Peyer's patch (tissue), 4 donors: ENCODE results near the gene GRM1. TPM values are rescaled to one million over a fixed set of nuclear protein-coding genes. Genes with fewer than 3 reads are reported as not detected.

ENCODE experiments used
- DNase-seq, 3 donors: peaks; one replicate each; pipeline ENCODE4 v3.0.0-alpha.2; 2017 to 2019
- H3K27ac ChIP-seq, 4 donors: fragments of 200-600 bp; sonication (generic); one replicate each; pipeline ENCODE4 v1.5.1; 2016 to 2019
- H3K27me3 ChIP-seq, 2 donors: fragments of 200-600 bp; sonication (generic); one replicate each; pipeline ENCODE4 v1.5.1; 2019
- H3K36me3 ChIP-seq, 3 donors: fragments of 200-600 bp; sonication (generic); one replicate each; pipeline ENCODE4 v1.5.1; 2016 to 2019
- H3K4me1 ChIP-seq, 4 donors: fragments of 200-600 bp; sonication (generic); one replicate each; pipeline ENCODE4 v1.5.1; 2016 to 2019
- H3K4me3 ChIP-seq, 4 donors: fragments of 200-600 bp; sonication (generic); 1 replicate in 3 of 4; 2 replicates in 1 of 4; pipeline ENCODE4 v1.5.1; 2016 to 2019; ENCODE audit warnings: mild to moderate bottlenecking in 1 of 4
- H3K9me3 ChIP-seq, 4 donors: fragments of 200-600 bp; sonication (generic); one replicate each; pipeline ENCODE4 v1.5.1; 2016 to 2019; ENCODE audit warnings: mild to moderate bottlenecking in 1 of 4
- POLR2A ChIP-seq, 2 donors: fragments of 450-650 bp; IDR thresholded peaks; one replicate each; pipeline ENCODE4 v1.5.1; 2017; ENCODE audit warnings: antibody characterized with exemption in 2 of 2, mild to moderate bottlenecking in 2 of 2, moderate library complexity in 2 of 2
- total RNA-seq, 4 donors: library from RNA; depleted of rRNA; stranded (reverse); fragments of >200 nt; gene quantifications; one replicate each; pipeline ENCODE4 v1.1.0, GENCODE V29; 2016
- TF ChIP-seq, protein P1 (sequence below), 6 experiments: fragments of 450-650 bp in 4 of 6; fragments of 200-600 bp in 2 of 6; sonication (generic) in 1 of 6; IDR thresholded peaks; one replicate each; pipeline ENCODE4 v1.5.1; 2017 to 2019; ENCODE audit warnings: antibody characterized with exemption in 6 of 6, mild to moderate bottlenecking in 3 of 6, moderate library complexity in 1 of 6

GRM1 gene
- total RNA-seq, 4 donors from 2014 or later = not detected

GRCh38 chr6:146111881-146112450 lies 83.1 kb downstream of the GRM1 start:
- no peak overlapping the region for H3K4me3 ChIP-seq
- DNase-seq = no peak
- TF ChIP-seq POLR2A (IDR thresholded peaks at IDR 0.05) = no peak
- TF ChIP-seq, protein P1, sequence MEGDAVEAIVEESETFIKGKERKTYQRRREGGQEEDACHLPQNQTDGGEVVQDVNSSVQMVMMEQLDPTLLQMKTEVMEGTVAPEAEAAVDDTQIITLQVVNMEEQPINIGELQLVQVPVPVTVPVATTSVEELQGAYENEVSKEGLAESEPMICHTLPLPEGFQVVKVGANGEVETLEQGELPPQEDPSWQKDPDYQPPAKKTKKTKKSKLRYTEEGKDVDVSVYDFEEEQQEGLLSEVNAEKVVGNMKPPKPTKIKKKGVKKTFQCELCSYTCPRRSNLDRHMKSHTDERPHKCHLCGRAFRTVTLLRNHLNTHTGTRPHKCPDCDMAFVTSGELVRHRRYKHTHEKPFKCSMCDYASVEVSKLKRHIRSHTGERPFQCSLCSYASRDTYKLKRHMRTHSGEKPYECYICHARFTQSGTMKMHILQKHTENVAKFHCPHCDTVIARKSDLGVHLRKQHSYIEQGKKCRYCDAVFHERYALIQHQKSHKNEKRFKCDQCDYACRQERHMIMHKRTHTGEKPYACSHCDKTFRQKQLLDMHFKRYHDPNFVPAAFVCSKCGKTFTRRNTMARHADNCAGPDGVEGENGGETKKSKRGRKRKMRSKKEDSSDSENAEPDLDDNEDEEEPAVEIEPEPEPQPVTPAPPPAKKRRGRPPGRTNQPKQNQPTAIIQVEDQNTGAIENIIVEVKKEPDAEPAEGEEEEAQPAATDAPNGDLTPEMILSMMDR (IDR thresholded peaks at IDR 0.05) = no peak
- H3K27me3 ChIP-seq = no peaks in the 10 kb centered on the region
- no peaks in the 10 kb centered on the region for H3K36me3 ChIP-seq
- no peaks in the 10 kb centered on the region for H3K9me3 ChIP-seq
- no peak overlapping the region for H3K27ac ChIP-seq
- H3K4me1 ChIP-seq = no peaks in the 10 kb centered on the region

DNA sequence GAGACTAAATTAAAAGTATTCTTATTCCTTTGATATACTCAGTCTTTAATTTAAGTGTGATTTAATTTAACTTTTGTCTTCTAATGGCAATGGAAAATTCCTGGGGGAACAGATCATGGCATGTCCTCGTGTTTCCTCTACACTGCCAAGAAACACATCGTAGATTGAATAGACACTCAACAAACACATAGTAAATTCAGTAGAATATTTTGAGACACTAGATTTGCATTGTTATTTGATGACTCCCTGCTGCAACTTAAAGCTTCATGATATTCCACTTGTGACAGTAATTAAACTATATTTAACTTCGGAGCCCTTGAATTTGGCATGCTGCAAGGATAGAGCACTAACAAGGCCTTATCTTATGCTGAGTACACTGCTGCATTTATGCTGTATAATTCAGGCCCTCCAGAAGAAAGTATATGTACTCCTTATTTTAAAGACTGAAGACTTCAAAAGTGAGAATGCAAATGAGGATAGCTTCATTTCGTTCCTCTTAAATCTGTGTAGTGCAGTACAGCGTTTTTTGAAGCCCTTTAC lies 84.3 kb downstream of the GRM1 start:
- no peaks in the 10 kb centered on the region for H3K9me3 ChIP-seq
- H3K27ac ChIP-seq = no peak overlapping the region
- H3K4me1 ChIP-seq = no peaks in the 10 kb centered on the region
- no peak for DNase-seq
- no peak overlapping the region for H3K4me3 ChIP-seq
- no peaks in the 10 kb centered on the region for H3K27me3 ChIP-seq
- TF ChIP-seq, protein P1 (IDR thresholded peaks at IDR 0.05) = no peak
- TF ChIP-seq POLR2A (IDR thresholded peaks at IDR 0.05) = no peak
- no peaks in the 10 kb centered on the region for H3K36me3 ChIP-seq

GRCh38 chr6:146123616-146124015 lies 94.8 kb downstream of the GRM1 start:
- Histone ChIP-seq H3K4me1 (no peaks in the 10 kb centered on the region), H3K36me3 (no peaks in the 10 kb centered on the region), H3K4me3 (no peak overlapping the region), H3K27ac (no peak overlapping the region), H3K27me3 (no peaks in the 10 kb centered on the region), H3K9me3 (no peaks in the 10 kb centered on the region)
- no peak for DNase-seq
- no peak for TF ChIP-seq POLR2A (IDR thresholded peaks at IDR 0.05)
- TF ChIP-seq, protein P1 (IDR thresholded peaks at IDR 0.05) = no peak

- H3K27ac ChIP-seq = no peak overlapping the region
- no peaks in the 10 kb centered on the region for H3K9me3 ChIP-seq
- DNase-seq = no peak
- no peak overlapping the region for H3K4me3 ChIP-seq
- H3K36me3 ChIP-seq = no peaks in the 10 kb centered on the region
- H3K27me3 ChIP-seq = no peaks in the 10 kb centered on the region
- H3K4me1 ChIP-seq = no peaks in the 10 kb centered on the region
- no peak for TF ChIP-seq POLR2A (IDR thresholded peaks at IDR 0.05)
- TF ChIP-seq, protein P1 (IDR thresholded peaks at IDR 0.05) = no peak
Observed at GRCh38 chr6:146127447-146128215, 98.8 kb downstream of the GRM1 start.

DNA sequence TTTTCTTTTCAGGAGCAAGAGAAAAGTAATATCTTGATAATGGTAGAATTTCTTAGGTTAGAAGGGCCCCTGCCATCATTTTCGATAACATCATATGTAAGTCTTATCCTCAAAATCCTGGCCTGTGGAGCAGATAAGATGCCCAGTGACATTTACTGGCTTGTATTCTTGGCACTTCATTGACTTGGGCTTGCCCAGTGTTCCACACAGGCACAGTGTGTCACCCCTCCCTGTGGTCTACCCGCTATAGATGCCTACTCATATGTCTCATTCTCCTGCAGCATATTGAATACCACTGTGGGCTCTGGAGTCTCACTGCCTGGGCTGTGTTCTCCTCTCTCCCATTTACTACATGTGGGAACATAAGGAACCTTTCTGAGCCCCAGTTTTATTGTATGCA lies 105.0 kb downstream of the GRM1 start:
- Histone ChIP-seq H3K27ac (no peak overlapping the region), H3K36me3 (no peaks in the 10 kb centered on the region), H3K9me3 (peaks cover 0 to 3% (median 0%) of the 10 kb centered on the region in 4 donors), H3K4me3 (no peak overlapping the region), H3K27me3 (no peaks in the 10 kb centered on the region), H3K4me1 (no peaks in the 10 kb centered on the region)
- no peak for DNase-seq
- no peak for TF ChIP-seq POLR2A (IDR thresholded peaks at IDR 0.05)
- TF ChIP-seq, protein P1 (IDR thresholded peaks at IDR 0.05) = no peak
